ENCODE results near the gene LIFR. TPM values are rescaled to one million over a fixed set of nuclear protein-coding genes. Genes with fewer than 3 reads are reported as not detected.

The LIFR gene
- total RNA-seq, 1 experiment from 2014 or later = 10.6 TPM

DNA sequence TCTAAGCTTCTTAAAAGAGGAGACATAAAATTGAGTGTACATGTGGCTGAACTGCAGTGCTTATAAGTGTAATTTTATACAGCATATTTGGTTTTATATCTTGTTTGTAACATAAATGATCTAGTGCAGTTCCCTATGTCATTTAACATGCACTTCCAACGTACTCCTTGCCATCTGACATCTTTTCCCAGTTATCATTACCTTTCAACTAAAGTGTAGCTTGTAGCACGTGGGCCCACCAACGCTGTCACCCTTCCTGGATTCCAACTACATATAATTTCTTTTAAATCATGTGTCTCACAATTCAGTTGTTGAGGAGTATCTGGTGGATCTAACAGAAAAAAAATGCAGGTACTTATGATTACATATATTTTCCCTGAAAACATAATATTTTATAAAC lies 50.1 kb downstream of the LIFR start:
- no peaks in the 10 kb centered on the region for H3K27me3 ChIP-seq (ENCODE audit: insufficient read depth, low read length)
- no peaks in the 10 kb centered on the region for H3K79me2 ChIP-seq (ENCODE audit: insufficient read depth, low read length)
- RAD21 ChIA-PET (ENCODE audit: low non-redundant PET in 1 of 2, low total read pairs in 2 of 2, uncharacterized antibody in 2 of 2, unreplicated experiment in 2 of 2) = no interaction called here
- H3K9me3 ChIP-seq (ENCODE audit: control insufficient read depth in 1 of 2, insufficient read depth in 1 of 2, low read depth in 1 of 2, low read length in 2 of 2) = no peaks in the 10 kb centered on the region
- CTCF ChIA-PET = interaction anchor here (1.8 to 2.8 kb wide), 2 partner anchors 9 to 64 kb away, joined by 4 to 8 read pairs; no protein-coding TSS in a partner anchor
- TF ChIP-seq CEBPB (IDR thresholded peaks at IDR 0.05; ENCODE audit: low read depth) (no peak), RAD21 (IDR thresholded peaks at IDR 0.05; ENCODE audit: low read depth) (no peak), POLR2AphosphoS5 (IDR thresholded peaks at IDR 0.05; ENCODE audit: low read depth, low read length) (no peak), ZNF274 (IDR thresholded peaks at IDR 0.05; ENCODE audit: low read depth, low read length) (no peak), JUND (IDR thresholded peaks at IDR 0.05) (no peak), SIN3A (IDR thresholded peaks at IDR 0.05; ENCODE audit: low read depth) (no peak), TCF7L2 (IDR thresholded peaks at IDR 0.05; ENCODE audit: borderline replicate concordance, extremely low read depth, insufficient read depth, insufficient read length) (no peak), SRF (IDR thresholded peaks at IDR 0.05; ENCODE audit: low read depth) (no peak), CBX3 (IDR thresholded peaks at IDR 0.05; ENCODE audit: low read depth) (no peak), YY1 (IDR thresholded peaks at IDR 0.05; ENCODE audit: extremely low read depth, insufficient replicate concordance, low read depth, low read length) (no peak), FOSL1 (IDR thresholded peaks at IDR 0.05; ENCODE audit: low read depth) (no peak), EGR1 (IDR thresholded peaks at IDR 0.05; ENCODE audit: low read depth) (no peak), ELF1 (IDR thresholded peaks at IDR 0.05; ENCODE audit: borderline replicate concordance, low read depth) (no peak)
- TF ChIP-seq, protein P1, sequence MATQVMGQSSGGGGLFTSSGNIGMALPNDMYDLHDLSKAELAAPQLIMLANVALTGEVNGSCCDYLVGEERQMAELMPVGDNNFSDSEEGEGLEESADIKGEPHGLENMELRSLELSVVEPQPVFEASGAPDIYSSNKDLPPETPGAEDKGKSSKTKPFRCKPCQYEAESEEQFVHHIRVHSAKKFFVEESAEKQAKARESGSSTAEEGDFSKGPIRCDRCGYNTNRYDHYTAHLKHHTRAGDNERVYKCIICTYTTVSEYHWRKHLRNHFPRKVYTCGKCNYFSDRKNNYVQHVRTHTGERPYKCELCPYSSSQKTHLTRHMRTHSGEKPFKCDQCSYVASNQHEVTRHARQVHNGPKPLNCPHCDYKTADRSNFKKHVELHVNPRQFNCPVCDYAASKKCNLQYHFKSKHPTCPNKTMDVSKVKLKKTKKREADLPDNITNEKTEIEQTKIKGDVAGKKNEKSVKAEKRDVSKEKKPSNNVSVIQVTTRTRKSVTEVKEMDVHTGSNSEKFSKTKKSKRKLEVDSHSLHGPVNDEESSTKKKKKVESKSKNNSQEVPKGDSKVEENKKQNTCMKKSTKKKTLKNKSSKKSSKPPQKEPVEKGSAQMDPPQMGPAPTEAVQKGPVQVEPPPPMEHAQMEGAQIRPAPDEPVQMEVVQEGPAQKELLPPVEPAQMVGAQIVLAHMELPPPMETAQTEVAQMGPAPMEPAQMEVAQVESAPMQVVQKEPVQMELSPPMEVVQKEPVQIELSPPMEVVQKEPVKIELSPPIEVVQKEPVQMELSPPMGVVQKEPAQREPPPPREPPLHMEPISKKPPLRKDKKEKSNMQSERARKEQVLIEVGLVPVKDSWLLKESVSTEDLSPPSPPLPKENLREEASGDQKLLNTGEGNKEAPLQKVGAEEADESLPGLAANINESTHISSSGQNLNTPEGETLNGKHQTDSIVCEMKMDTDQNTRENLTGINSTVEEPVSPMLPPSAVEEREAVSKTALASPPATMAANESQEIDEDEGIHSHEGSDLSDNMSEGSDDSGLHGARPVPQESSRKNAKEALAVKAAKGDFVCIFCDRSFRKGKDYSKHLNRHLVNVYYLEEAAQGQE (IDR thresholded peaks at IDR 0.05; ENCODE audit: low read depth) = no peak
- TF ChIP-seq, protein P2, sequence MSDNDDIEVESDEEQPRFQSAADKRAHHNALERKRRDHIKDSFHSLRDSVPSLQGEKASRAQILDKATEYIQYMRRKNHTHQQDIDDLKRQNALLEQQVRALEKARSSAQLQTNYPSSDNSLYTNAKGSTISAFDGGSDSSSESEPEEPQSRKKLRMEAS (IDR thresholded peaks at IDR 0.05) = no peak
- TF ChIP-seq, protein P3, sequence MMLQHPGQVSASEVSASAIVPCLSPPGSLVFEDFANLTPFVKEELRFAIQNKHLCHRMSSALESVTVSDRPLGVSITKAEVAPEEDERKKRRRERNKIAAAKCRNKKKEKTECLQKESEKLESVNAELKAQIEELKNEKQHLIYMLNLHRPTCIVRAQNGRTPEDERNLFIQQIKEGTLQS (IDR thresholded peaks at IDR 0.05) = no peak
- TF ChIP-seq, protein P4, sequence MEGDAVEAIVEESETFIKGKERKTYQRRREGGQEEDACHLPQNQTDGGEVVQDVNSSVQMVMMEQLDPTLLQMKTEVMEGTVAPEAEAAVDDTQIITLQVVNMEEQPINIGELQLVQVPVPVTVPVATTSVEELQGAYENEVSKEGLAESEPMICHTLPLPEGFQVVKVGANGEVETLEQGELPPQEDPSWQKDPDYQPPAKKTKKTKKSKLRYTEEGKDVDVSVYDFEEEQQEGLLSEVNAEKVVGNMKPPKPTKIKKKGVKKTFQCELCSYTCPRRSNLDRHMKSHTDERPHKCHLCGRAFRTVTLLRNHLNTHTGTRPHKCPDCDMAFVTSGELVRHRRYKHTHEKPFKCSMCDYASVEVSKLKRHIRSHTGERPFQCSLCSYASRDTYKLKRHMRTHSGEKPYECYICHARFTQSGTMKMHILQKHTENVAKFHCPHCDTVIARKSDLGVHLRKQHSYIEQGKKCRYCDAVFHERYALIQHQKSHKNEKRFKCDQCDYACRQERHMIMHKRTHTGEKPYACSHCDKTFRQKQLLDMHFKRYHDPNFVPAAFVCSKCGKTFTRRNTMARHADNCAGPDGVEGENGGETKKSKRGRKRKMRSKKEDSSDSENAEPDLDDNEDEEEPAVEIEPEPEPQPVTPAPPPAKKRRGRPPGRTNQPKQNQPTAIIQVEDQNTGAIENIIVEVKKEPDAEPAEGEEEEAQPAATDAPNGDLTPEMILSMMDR (IDR thresholded peaks at IDR 0.05 in 2 of 3, conservative IDR thresholded peaks at IDR 0.05 in 1 of 3; ENCODE audit: borderline replicate concordance in 1 of 3, insufficient read depth in 1 of 3, low read depth in 2 of 3, low read length in 2 of 3) = no peak
- no peaks in the 10 kb centered on the region for H3K36me3 ChIP-seq (ENCODE audit: control insufficient read depth in 1 of 2, insufficient read depth in 2 of 2, low read length in 2 of 2)
- intact Hi-C loops (cut with micrococcal nuclease) = no loop called here
- H3K9me2 ChIP-seq (ENCODE audit: insufficient read depth) = no peaks in the 10 kb centered on the region
- peaks cover 0 to 3% of the 10 kb centered on the region in 2 experiments; a peak in 1 of 4 replicates for H3K4me1 ChIP-seq (ENCODE audit: control insufficient read depth in 1 of 2, insufficient read depth in 2 of 2, low read length in 2 of 2)
- no peak overlapping the region for H3K9ac ChIP-seq (ENCODE audit: low read length)
- no peak for DNase-seq (ENCODE audit: low read depth, low spot score)
- H4K20me1 ChIP-seq (ENCODE audit: insufficient read depth) = no peaks in the 10 kb centered on the region
- no TSS peak for BruUV-seq (replicated peaks)
- ATAC-seq = no peak
- H3K4me3 ChIP-seq (replicated peaks in 1 of 2; ENCODE audit: low read depth in 1 of 2, low read length in 2 of 2) = no peak overlapping the region
- no peak overlapping the region for H3K4me2 ChIP-seq (ENCODE audit: low read length)
- H2AFZ ChIP-seq (ENCODE audit: low read depth, low read length, poor library complexity, severe bottlenecking) = no peak overlapping the region
- POLR2A ChIA-PET = no interaction called here
- H3K27ac ChIP-seq (ENCODE audit: low read depth, low read length) = no peak overlapping the region

All from HCT116 (cell line).